GM12864 (cell line): ENCODE measurements around the gene NT5DC1.

Source experiments
- DNase-seq: peaks from one replicate; pipeline ENCODE4 v3.0.0-alpha.2; 2011; ENCODE audit warnings: low read depth
- H3K4me3 ChIP-seq: 2 replicates; pipeline ENCODE4 v1.5.1; 2011; ENCODE audit warnings: mild to moderate bottlenecking, low read depth, low read length, control low read depth
- CTCF ChIP-seq: IDR thresholded peaks from 2 replicates; pipeline ENCODE4 v1.5.1; 2011; ENCODE audit warnings: low read depth, mild to moderate bottlenecking, moderate library complexity, low read length, control low read depth, inconsistent platforms; ENCODE audit errors: missing control alignments

The NT5DC1 gene

GRCh38 chr6:116156405-116157326 lies 56.0 kb downstream of the NT5DC1 start:
- H3K4me3 ChIP-seq, result no peak overlapping the region
- TF ChIP-seq CTCF, result no peak
- DNase-seq, result no peak

GRCh38 chr6:116157391-116157790 lies 56.7 kb downstream of the NT5DC1 start:
- no peak overlapping the region for H3K4me3 ChIP-seq
- no peak for TF ChIP-seq CTCF
- no peak for DNase-seq

GRCh38 chr6:116158641-116159040 lies 58.0 kb downstream of the NT5DC1 start:
- H3K4me3 ChIP-seq, result no peak overlapping the region
- TF ChIP-seq CTCF, result no peak
- no peak for DNase-seq

- TF ChIP-seq CTCF, result no peak
- no peak for DNase-seq
- no peak overlapping the region for H3K4me3 ChIP-seq
Measured at GRCh38 chr6:116159782-116160524, 59.3 kb downstream of the NT5DC1 start.

GRCh38 chr6:116165596-116165995 lies 64.9 kb downstream of the NT5DC1 start:
- H3K4me3 ChIP-seq, result no peak overlapping the region
- DNase-seq, result peak; percentile 3
- no peak for TF ChIP-seq CTCF

GRCh38 chr6:116166369-116166768 lies 65.7 kb downstream of the NT5DC1 start:
- H3K4me3 ChIP-seq, result no peak overlapping the region
- TF ChIP-seq CTCF, result no peak
- no peak for DNase-seq

GRCh38 chr6:116168148-116168547 lies 67.5 kb downstream of the NT5DC1 start:
- no peak overlapping the region for H3K4me3 ChIP-seq
- no peak for TF ChIP-seq CTCF
- no peak for DNase-seq
